Activated T-helper 1 cell treated with anti-CD3 and anti-CD28 coated beads, Interleukin-2, amount 50 U/mL, for 16 hours (primary cell): ENCODE data around the gene DOLPP1.

ENCODE experiments used
- DNase-seq, 2 donors: peaks; one replicate each; pipeline ENCODE4 v3.0.0-alpha.2; 2020; ENCODE audit warnings: low read depth in 1 of 2, low spot score in 1 of 2

DOLPP1 gene

DNA sequence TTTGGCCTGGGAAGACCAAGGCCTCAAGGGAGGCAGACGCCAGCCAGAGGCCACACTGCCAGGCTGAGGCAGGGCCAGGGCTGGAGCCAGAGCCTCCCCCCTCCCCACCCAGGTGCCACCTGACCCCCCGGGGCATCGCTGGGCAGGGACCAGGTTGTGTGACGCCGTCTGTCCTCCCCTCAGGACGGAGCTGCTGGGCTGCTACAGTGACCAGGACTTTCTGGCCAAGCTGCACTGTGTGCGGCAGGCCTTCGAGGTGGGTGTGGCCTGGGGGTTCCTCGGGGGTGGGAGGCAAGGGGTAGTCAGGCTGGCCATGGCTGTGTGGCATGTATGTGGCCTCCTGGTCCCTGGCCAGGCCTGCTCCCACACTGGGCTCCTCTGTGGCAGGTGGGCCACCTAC, 17.9 kb upstream of the DOLPP1 start:
- DNase-seq = no peak

DNA sequence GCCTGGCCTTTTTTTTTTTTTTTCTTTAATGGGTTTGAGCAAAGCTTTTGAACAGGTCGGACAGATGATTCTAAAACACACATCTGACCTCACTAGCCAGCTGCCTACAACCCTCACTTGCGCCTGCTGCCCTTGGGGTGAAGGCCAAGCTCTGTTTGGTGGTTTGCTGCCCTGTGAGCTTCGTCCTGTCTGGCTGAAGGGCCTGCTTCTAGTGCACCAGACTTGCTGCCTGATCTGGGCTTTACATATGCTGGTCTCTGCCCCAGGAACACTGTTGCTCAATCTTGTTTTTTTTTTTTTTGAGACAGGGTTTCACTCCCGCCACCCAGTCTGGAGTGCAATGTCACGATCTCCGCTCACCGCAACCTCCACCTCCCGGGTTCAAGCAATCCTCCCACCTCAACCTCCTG, 16.4 kb upstream of the DOLPP1 start:
- no peak for DNase-seq

DNA sequence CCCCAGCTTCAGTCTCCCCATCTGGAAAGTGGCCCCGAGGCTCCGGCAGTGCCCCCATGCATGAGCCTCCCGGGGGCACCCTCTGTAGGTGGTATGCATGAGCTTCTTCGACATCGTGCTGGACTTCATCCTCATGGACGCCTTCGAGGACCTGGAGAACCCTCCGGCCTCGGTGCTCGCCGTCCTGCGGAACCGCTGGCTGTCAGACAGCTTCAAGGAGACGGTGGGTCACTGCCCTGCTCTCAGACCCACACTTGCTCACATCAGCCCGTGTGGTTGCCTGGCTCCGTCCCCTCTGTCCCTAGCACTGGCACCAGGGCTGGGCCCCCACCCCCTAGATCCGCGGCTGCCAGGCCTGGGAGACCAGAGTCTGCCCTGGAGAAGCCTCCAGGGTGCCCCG, 12.8 kb upstream of the DOLPP1 start:
- DNase-seq = no peak

DNA sequence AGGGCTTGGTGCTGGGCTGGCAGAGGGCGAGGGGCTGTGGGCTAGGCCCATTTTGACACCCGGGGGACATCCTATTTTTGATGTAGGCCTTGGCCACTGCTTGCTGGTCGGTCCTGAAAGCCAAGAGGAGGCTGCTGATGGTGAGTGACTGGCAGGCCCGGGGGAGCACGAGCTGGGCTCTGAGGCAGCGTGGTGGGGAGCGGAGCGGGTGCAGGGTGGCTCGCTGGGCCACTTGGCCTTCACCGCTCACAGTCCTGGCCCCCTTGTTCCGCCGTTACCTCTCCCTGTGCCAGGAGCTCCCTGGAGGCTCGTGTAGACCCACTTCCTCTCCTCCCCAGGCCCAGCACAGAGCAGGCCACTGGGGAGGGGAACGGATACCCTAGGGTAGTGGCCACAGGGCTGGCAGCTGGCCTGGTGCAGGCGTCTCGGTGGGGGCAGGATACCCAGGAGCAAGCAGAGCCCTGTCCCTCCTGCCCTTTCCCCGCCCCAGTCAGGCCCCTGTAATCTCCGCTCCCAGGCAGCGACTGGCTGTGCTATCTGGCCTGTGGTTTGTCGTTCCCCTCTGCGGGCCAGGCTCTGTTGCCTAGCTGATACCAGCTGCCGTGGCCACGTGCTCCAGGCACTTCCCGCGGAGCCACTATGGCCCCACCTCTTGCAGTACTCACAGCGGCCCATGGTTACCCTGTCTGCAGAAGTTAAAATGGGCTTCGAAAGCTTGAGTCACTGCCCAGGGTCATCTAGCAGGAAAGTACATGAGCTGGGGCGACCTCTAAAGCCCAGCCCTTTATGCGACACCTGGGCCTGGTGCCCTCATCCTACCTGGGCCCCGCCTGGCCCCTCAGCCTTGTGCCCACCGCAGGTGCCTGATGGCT, 11.7 kb upstream of the DOLPP1 start:
- peak; percentile 14 to 17 for DNase-seq

DNA sequence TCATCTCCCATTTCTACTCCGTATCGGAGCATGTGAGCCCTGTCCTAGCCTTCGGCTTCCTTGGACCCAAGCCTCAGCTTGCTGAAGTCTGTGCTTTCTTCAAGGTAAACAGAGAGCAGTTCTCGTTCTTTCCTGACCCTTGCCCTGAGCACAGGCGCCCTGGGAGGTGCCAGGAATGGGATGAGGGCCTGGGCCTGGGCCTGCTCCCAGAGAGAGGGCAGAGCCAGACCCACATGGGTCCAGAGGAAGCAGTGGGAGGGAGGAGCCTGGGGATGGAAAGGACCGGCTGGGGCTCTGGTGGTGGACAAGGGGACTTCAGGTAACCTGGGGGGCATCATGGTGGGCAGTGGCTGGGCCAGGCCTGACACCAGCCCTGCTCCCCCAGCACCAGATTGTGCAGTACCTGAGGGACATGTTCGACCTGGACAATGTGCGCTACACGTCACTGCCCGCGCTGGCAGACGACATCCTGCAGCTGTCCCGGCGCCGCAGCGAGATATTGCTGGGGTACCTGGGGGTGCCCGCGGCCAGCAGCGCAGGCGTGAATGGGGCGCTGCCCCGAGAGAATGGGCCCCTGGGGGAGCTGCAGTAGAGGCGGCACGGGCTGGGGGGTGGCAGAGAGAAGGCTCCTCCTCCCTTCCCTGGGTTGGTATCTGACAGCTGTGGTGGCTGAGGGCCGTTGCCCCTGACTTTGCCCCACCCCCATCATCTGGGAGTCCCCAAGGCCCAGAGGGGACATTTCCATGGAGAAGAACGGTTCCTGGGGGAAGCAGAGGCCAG, 10.9 kb upstream of the DOLPP1 start:
- DNase-seq = no peak

DNA sequence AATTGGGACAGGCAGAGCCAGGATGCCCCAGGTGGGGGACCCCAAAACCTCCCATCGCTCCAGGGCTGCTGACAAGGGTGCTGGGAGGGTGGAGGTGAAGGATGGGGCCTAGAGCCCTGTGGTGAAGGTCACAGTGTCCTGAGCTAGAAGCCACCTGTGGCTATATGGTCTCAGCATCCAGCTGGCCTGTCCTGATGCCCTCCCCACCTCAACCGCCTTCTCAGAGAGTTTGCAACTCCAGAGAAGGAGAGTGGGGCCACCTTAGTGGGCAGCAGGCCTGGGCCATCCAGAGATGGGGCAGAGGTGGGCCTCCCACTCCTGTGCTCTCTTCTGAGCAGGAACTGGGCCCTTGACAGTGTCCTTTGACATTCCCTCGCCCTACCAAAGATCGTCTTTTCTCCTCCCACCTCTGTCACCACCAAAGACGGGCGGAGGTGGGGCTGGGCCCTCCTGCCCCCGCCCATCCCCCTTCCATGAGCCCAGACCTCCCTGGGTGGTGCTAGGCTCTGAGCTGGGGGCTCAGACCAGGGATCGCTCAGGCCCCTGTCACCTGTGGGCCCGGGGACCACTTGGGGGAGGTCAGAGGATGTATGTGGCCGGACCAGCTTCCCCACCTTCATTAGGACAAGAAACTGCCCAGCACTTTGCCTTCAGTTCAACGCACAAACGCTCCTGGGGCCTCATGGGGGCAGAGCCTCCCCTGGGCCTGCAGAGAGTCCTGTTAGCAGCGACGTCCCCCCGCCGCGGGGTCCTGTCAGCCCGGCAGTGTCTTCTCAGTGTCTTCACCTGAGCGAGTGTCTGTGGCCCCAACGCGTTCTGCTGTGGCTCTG, 10.0 kb upstream of the DOLPP1 start:
- DNase-seq = no peak

DNA sequence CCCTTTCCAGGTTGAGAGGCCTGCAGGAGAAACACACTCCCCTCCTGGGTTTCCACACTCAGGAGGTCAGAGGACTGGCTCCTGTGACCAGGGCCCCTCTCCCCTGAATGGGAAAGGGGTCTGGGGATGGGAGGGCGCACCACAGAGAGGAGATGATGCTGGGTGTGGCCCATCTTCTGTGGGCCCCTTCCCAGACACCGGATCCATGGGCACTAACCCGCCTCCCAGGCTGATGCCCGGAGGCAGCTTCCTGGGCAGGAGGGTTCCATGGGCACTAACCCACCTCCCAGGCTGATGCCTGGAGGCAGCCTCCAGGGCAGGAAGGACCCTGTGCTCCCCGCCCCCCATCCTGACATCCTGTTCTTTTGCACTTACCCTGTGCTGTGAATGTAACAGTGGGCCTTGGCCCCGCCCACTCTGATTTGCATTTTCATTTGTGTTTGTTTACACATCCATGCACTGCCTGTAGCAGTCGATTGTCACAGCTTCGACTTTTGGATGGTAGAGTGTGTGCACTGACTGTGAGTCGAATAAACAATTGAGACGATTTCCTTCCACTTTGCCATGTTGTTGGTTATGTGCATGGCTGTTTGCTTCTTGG, 9.3 kb upstream of the DOLPP1 start:
- no peak for DNase-seq

DNA sequence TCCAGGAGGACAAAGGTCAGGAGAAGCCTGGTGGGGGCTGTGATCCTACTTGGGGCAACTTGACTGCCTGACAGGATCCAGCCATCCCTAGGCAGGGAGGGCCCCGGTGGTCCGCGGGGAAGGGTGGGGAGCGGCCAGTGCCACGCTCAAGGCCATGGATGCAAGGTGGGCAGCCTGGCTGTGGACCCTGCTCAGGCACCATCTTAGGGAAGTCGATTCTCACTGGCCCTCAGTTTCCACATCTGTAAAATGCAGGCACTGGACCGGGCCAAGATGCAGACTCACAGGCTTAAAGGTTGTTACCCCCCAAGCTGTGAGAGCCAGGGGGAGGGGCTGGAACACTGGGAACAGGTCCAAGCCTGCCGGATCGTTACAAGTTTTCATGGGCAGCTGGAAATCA, 8.7 kb upstream of the DOLPP1 start:
- no peak for DNase-seq

DNA sequence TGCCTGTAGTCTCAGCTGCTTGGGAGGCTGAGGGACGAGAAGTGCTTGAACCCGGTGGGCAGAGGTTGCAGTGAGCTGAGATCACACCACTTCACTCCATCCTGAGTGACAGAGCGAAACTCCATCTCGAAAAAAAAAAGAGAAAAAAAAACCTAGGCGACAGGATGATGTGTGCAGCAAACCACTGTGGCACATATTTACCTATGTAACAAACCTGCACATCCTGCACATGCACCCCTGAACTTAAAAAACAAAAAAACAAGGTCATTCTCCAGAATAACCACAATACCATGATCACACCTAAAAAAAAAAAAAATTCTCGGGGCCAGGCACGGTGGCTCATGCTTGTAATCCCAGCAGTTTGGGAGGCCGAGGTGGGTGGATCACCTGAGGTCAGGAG, 7.5 kb upstream of the DOLPP1 start:
- DNase-seq = no peak

DNA sequence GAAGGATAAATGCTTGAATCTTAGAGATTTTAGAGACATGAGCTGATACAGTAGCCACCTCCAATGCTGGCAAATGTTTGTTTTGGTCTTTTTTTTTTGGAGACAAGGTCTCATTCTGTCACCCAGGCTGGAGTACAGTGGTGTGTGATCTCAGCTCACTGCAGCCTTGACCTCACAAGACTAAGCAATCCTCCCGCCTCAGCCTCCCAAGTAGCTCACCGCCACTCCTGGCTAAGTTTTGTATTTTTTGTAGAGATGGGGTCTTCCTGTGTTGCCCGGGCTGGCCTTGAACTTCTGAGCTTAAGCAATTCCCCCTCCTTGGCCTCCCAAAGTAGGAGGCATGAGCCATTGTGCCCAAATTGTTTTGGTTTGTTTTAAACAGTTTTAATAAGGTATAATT, 6.8 kb upstream of the DOLPP1 start:
- DNase-seq = no peak

DNA sequence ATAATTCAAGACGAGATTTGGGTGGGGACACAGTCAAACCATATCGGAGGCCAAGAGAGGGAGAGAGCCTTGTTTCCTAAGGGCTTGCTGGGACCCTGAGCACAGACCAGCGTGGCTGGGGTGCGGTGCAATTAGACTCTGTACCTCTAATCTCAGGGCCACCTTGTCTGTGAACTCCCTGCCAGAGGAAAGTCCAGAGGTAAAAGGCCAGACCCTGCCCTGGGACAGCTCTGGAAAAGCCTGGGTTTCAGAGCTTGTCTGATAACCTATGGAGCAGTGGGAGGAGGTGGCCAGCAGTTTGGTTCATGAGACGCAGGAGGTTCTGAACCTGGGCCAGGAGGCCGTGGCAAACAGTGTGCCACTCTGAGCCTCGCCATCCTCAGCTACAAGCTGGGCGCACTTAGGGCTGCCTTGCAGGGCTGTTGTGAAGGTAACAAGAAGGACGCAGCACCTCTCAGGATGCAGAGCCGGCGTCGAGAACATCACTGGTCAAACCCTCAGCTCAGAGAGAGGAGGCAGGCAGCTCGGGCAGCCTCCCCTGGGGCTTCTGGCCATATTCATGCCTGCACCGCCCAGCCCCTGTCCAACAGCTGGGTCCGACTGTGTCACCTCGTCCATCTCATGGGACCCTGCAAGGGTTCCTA, 4.8 kb upstream of the DOLPP1 start:
- no peak for DNase-seq

DNA sequence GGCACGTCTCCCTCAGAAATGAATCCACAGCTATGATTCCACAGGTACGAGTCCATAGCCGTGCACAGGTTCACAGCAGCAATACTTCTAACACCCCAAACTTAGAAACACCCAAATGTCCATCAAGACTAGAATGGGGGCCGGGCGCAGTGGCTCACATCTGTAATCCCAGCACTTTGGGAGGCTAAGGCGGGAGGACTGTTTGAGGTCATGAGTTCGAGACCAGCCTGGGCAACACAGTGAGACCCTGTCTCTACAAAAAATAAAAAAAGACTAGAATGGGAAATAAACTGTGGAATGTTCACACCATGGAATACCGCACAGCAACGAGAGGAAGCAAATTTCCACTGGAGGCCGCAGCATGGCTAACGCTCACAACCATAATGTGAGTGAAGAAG, 4.3 kb upstream of the DOLPP1 start:
- DNase-seq = no peak

DNA sequence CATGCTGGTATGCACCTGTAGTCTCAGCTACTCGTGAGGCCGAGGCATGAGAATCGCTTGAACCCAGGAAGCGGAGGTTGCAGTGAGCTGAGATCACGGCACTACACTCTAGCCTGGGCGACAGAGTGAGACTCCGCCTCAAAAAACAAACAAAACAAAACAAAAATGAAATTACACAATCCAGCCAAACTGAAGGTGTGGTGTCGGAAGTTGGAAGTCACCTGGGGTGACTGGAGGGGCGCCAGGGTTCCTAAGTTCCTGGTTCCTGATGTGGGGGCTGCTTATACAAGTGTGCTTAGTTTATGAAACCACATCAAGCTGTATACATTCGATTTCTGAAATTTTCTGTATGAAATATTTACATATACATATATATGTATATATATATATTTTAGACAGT, 3.7 kb upstream of the DOLPP1 start:
- DNase-seq = no peak

DNA sequence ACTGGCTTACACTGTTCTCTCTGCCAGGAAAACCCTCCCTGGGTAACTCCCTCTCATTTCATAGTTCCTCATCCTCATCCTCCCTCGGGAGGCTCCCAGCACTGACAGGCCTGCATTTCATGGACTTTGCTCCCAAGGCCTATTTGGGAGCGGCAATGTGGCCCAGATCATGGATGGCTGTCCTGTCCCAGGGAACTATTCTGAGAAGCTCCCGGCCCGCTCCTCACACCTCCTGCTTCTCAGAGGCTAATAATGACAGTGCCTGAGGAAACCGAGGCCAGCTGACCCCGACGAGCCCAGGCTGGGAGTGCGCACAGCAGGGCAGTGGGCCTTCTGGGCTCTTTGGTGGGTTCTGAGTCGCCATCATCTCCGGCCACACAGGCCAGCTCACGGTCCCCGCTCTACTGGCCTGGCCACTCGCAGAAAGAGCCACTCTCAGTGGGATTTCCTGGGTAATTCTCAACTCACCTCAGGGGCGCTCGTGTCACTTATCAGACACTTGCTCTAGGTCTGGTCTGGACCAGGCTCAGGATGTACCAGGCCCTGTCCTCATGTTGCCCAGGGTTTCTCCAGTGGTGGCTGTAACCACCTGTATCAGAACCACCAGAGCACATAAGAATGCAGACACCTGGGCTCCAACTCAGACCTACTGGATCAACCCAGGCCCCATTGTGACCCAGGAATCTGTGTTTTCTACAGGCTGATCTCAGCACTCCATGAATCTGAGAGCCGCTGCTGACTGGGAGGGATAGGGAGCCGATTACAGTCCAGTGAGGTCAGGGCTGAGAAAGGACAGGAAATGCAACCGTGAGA, 2.0 kb upstream of the DOLPP1 start:
- DNase-seq = no peak

DNA sequence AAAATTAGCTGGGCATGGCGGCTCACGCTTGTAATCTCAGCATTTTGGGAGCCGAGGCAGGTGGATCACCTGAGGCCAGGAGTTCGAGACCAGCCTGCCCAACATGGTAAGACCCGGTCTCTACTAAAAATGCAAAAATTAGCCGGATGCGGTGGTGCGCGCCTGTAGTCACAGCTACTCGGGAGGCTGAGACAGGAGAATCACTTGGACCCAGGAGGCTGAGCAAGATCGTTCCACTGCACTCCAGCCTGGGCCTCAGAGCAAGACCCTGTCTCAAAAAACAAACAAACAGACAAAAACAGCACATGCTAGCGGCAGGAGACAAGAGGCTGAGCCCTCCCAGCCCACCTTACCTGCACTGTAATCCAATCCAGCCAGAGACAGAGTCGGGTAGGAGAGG, 1.1 kb upstream of the DOLPP1 start:
- no peak for DNase-seq

DNA sequence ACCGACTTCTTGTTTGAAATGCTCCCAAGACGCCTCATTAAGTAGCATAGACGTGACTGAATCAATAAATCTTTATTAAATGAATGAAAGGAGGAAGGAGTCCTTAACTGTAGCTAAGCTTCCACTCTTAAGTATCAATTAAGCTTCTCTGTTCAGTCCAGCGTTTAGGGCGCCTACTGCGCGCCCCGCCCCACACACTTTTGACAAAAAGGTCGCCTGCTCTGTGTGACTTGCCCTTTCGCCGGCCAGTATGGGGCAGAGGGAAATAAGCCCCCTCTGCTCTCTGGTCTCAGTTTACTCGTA, 662 bp upstream of the DOLPP1 start:
- DNase-seq = no peak

DNA sequence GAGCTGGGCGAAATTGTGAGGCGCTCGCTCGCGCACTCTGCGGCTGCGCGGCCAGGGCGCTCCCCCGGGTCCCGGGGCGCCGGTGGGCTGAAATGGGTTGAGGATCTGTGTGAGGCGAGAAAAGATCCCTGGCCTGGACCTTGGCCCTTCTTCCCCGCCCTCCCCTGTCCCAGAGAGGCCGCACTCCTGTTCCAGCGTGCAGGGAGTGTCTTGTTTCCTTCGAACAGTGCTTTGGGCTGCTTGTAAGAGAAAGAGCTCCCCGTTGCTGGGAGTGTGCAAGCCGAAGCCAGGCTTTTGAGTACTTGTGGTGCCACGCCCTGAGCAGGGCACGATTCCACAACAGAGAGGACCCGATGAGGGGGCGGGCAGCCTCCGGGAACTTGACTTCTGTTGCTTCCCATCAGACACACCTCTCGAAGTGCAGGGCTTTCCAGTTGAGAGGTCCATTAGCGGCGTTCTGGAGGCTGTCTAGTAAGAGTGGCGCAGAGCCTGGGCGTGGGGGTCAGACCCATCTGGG, 535 bp downstream of the DOLPP1 start:
- DNase-seq = no peak

DNA sequence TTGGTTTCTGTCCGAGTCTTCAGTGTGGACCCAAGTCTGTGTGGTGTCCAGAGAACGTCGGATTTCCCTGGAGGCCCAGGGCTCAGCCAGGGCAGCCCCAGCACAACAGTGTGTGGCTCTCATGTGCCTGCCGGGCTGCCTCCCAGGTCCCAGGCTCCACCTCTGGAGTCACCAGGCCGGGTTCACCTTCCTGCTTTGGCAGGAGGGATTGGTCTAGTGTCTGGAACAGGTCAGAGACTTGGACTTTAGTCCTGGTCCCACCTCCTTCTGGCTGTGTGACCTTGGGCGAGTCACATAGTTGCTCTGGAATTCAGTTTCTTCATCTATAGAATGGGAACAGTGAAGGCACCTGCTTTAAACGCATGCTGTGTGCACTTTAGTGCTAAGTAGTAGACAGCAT, 3.2 kb downstream of the DOLPP1 start:
- DNase-seq = no peak

DNA sequence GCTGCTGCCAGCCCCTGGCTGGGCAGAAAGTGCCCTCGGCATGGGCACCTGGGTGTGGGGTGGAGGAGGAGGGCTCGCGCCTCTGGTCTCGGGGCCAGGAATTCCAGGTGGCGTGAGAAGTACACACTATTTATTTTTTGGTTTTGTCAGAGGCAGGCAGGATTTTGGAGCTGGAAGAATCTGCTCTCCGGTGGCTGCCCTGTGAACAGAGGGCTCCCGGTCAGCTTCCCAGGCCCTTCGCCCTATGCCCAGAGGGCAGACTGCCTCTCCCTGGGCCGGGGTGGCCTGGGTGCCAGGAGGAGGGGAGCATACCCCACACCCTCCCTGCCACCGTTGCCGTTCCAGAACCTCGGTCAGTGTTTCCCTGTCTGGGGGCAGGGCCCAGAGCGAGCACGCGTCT, 8.3 kb downstream of the DOLPP1 start:
- no peak for DNase-seq
